ENCODE results near the gene YY1.

DNA sequence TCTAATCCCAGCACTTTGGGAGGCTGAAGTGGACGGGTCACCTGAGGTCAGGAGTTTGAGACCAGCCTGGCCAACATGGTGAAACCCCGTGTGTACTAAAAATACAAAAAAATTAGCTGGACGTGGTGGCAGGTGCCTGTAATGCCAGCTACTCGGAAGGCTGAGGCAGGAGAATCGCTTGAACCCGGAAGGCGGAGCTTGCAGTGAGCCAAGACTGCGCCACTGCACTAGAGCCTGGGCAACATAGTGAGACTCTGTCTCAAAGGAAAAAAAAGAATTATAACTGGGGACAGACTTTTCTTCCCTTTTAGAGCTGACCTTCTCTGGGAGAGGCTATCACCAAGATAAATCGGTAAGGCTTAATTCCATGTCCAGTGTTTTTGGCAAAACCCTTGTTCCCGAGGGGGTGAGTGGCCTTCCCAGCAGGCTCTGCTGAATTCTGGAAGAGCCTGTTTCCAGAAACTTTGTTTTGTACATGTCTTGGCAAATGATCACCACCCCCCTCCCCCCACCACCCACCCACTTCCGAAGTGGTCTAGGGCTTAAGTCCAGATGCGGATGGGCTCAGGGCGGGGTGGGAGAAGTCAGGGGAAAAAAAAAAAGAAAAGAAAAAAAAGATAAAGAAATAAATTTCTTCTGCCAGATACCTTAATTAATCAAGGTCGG, 47.2 kb upstream of the YY1 start:
- TF ChIP-seq, protein P1, sequence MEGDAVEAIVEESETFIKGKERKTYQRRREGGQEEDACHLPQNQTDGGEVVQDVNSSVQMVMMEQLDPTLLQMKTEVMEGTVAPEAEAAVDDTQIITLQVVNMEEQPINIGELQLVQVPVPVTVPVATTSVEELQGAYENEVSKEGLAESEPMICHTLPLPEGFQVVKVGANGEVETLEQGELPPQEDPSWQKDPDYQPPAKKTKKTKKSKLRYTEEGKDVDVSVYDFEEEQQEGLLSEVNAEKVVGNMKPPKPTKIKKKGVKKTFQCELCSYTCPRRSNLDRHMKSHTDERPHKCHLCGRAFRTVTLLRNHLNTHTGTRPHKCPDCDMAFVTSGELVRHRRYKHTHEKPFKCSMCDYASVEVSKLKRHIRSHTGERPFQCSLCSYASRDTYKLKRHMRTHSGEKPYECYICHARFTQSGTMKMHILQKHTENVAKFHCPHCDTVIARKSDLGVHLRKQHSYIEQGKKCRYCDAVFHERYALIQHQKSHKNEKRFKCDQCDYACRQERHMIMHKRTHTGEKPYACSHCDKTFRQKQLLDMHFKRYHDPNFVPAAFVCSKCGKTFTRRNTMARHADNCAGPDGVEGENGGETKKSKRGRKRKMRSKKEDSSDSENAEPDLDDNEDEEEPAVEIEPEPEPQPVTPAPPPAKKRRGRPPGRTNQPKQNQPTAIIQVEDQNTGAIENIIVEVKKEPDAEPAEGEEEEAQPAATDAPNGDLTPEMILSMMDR (conservative IDR thresholded peaks at IDR 0.05; ENCODE audit: low read depth, low read length), result no peak
- TF ChIP-seq POLR2A (IDR thresholded peaks at IDR 0.05; ENCODE audit: low read depth, low read length), result no peak
- TF ChIP-seq MAFK (IDR thresholded peaks at IDR 0.05; ENCODE audit: low read depth, low read length), result no peak
- TF ChIP-seq RFX5 (IDR thresholded peaks at IDR 0.05; ENCODE audit: low read depth, low read length), result no peak
- TF ChIP-seq BHLHE40 (IDR thresholded peaks at IDR 0.05; ENCODE audit: low read depth, low read length), result no peak
- TF ChIP-seq SMC3 (IDR thresholded peaks at IDR 0.05; ENCODE audit: low read depth, low read length), result no peak
